Endothelial cell (in vitro differentiated cells): ENCODE results near the gene CYP17A1. TPM values are rescaled to one million over a fixed set of nuclear protein-coding genes. Genes with fewer than 3 reads are reported as not detected.

ENCODE experiments used
- DNase-seq: peaks from one replicate; pipeline ENCODE4 v3.0.0; 2021; ENCODE audit warnings: low spot score
- H3K27ac Mint-ChIP-seq: one replicate; pipeline ENCODE4 v1.8.0; 2021; ENCODE audit warnings: mixed read lengths, inconsistent platforms; ENCODE audit not compliant: unreplicated experiment
- H3K27me3 Mint-ChIP-seq: one replicate; pipeline ENCODE4 v1.8.0; 2021; ENCODE audit warnings: mild to moderate bottlenecking, moderate library complexity, mixed read lengths, inconsistent platforms; ENCODE audit not compliant: unreplicated experiment
- H3K36me3 Mint-ChIP-seq: one replicate; pipeline ENCODE4 v1.8.0; 2021; ENCODE audit warnings: mild to moderate bottlenecking, low read depth, mixed read lengths, inconsistent platforms; ENCODE audit not compliant: unreplicated experiment
- H3K4me1 Mint-ChIP-seq: one replicate; pipeline ENCODE4 v1.8.0; 2021; ENCODE audit warnings: mild to moderate bottlenecking, mixed read lengths, inconsistent platforms; ENCODE audit not compliant: unreplicated experiment
- H3K4me3 Mint-ChIP-seq: one replicate; pipeline ENCODE4 v1.8.0; 2021; ENCODE audit warnings: mild to moderate bottlenecking, mixed read lengths, inconsistent platforms; ENCODE audit not compliant: unreplicated experiment
- H3K9me3 Mint-ChIP-seq: one replicate; pipeline ENCODE4 v1.8.0; 2021; ENCODE audit warnings: mixed read lengths, inconsistent platforms; ENCODE audit not compliant: unreplicated experiment
- total RNA-seq: library from RNA; stranded (reverse); fragmentation: NEBNext Ultra II Directional; extraction: Animal tissue kit (Norgen Biotek cat#: 25700); gene quantifications from one replicate; pipeline ENCODE4 v1.2.1, GENCODE V29; 2021; ENCODE audit not compliant: unreplicated experiment
- TF ChIP-seq, protein P1 (sequence below): fragments of 200-600 bp; sonication (generic); IDR thresholded peaks from one replicate; pipeline ENCODE4 v1.5.0; 2021; ENCODE audit warnings: antibody characterized with exemption; ENCODE audit not compliant: unreplicated experiment

Gene CYP17A1
- total RNA-seq, 1 donor from 2014 or later: not detected

DNA sequence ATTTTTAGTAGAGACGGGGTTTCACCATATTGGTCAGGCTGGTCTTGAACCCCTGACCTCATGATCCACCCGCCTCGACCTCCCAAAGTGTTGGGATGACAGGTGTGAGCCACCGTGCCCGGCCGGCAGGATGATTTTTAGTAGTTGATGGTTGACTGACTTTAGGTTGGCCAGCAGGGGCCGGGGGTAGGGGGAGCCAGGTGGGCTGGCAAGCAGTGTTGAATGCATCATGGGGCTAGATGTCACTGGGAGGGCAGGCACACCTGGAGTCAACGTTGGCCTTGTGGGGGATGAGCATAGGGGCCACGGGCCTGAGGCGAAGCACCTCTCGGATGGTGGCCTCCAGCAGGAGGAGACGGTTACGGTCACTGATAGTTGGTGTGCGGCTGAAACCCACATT, 5.0 kb downstream of the CYP17A1 start:
- no peak for DNase-seq
- TF ChIP-seq, protein P1, sequence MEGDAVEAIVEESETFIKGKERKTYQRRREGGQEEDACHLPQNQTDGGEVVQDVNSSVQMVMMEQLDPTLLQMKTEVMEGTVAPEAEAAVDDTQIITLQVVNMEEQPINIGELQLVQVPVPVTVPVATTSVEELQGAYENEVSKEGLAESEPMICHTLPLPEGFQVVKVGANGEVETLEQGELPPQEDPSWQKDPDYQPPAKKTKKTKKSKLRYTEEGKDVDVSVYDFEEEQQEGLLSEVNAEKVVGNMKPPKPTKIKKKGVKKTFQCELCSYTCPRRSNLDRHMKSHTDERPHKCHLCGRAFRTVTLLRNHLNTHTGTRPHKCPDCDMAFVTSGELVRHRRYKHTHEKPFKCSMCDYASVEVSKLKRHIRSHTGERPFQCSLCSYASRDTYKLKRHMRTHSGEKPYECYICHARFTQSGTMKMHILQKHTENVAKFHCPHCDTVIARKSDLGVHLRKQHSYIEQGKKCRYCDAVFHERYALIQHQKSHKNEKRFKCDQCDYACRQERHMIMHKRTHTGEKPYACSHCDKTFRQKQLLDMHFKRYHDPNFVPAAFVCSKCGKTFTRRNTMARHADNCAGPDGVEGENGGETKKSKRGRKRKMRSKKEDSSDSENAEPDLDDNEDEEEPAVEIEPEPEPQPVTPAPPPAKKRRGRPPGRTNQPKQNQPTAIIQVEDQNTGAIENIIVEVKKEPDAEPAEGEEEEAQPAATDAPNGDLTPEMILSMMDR: no peak
- no peak overlapping the region for H3K27ac Mint-ChIP-seq
- H3K36me3 Mint-ChIP-seq: no peaks in the 10 kb centered on the region
- H3K4me3 Mint-ChIP-seq: no peak overlapping the region
- no peaks in the 10 kb centered on the region for H3K9me3 Mint-ChIP-seq
- peaks cover 4% of the 10 kb centered on the region for H3K27me3 Mint-ChIP-seq
- H3K4me1 Mint-ChIP-seq: no peaks in the 10 kb centered on the region

DNA sequence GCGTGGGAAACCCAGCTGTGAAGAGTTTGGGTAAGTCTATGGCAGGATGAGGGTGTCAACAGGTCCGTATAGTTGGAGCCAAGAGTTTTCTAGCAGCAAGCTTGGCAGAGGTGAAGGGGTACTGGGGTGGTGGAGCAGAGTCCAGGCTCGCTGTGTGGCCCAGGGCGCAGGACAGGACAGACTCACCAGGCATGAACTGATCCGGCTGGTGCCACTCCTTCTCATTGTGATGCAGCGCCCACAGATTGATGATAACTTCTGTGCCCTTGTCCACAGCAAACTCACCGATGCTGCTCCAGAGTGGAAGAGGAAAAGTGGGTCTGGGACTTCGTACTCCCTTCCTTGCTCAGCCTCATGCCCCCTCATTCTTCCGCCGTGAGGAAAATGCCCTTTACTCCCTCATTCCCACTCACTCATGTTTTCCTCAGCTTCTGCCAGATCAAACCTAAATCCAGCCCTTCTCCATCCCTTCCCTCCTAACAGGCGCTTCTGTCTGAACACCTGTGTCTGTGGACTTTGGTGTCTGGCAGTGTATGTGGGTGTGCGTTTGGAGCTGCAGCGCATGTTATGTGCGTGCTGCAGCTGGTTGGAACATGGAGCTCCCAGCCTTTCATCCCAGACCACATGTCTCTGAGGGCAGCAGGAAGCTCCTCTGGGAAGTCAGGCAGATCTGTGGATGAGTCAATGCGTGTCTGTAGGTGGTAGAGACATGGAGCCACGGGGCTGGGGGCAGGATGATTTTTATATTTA, 5.7 kb downstream of the CYP17A1 start:
- no peaks in the 10 kb centered on the region for H3K9me3 Mint-ChIP-seq
- no peaks in the 10 kb centered on the region for H3K4me1 Mint-ChIP-seq
- H3K27ac Mint-ChIP-seq: no peak overlapping the region
- no peaks in the 10 kb centered on the region for H3K36me3 Mint-ChIP-seq
- H3K4me3 Mint-ChIP-seq: no peak overlapping the region
- TF ChIP-seq, protein P1: no peak
- H3K27me3 Mint-ChIP-seq: peaks cover 4% of the 10 kb centered on the region
- DNase-seq: no peak

DNA sequence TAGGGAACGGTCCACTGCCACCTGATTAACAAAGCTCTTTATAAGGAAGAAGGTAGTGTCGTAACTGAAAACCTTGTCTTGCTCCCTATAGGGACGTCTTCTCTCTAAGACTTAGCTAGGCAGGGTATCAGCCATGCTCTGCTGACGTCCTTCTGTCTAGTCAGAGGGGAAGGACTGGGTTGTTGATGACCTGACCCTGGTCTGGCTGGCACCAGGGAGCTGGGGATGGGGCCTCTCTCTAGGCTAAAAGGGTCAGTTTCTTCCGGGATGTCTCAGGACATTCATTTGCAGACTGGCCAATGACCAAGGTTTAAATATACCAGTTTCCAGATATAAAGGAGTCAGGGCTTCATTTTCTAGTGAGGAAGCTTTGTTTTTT, 9.6 kb downstream of the CYP17A1 start:
- Mint-ChIP-seq H3K27me3 (peaks cover 6% of the 10 kb centered on the region), H3K27ac (no peak overlapping the region), H3K36me3 (no peaks in the 10 kb centered on the region), H3K4me1 (no peaks in the 10 kb centered on the region), H3K4me3 (no peak overlapping the region), H3K9me3 (no peaks in the 10 kb centered on the region)
- TF ChIP-seq, protein P1: no peak
- no peak for DNase-seq

- H3K27ac Mint-ChIP-seq: no peak overlapping the region
- no peak for DNase-seq
- no peak overlapping the region for H3K4me3 Mint-ChIP-seq
- H3K9me3 Mint-ChIP-seq: no peaks in the 10 kb centered on the region
- no peaks in the 10 kb centered on the region for H3K36me3 Mint-ChIP-seq
- TF ChIP-seq, protein P1: no peak
- no peaks in the 10 kb centered on the region for H3K4me1 Mint-ChIP-seq
- H3K27me3 Mint-ChIP-seq: peaks cover 5% of the 10 kb centered on the region
These were observed 10.9 kb downstream of the CYP17A1 start for GRCh38 chr10:102826148-102826796.

DNA sequence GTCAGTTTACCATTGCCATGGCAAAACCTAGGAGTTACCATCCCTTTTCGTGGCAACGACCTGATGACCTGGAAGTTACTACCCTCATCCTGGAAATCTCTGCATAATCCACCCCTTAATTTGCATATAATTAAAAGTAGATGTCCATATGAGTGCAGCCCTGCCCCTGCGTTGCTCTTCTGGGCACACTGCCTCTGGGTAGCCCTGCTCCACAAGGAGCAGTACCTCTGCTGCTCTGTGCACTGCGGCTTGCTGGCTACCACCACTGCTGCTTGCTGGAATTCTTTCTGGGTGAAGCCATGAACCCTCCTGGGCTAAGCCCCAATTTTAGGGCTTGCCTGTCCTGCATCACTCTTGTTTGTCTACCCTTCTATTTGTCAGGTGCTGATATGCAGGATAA, 12.5 kb downstream of the CYP17A1 start:
- no peak for DNase-seq
- no peaks in the 10 kb centered on the region for H3K36me3 Mint-ChIP-seq
- peaks cover 3% of the 10 kb centered on the region for H3K27me3 Mint-ChIP-seq
- no peaks in the 10 kb centered on the region for H3K9me3 Mint-ChIP-seq
- no peaks in the 10 kb centered on the region for H3K4me1 Mint-ChIP-seq
- H3K27ac Mint-ChIP-seq: no peak overlapping the region
- no peak overlapping the region for H3K4me3 Mint-ChIP-seq
- TF ChIP-seq, protein P1: no peak
